HCT116 (cell line): ENCODE measurements around the gene RBP5. TPM values are rescaled to one million over a fixed set of nuclear protein-coding genes. Genes with fewer than 3 reads are reported as not detected.

ENCODE experiments used
- ATAC-seq: fragments of 200-7000 bp; cut with Tn5 transposase; 2 replicates; pipeline ENCODE4 v1.9.1; 2020; ENCODE audit warnings: mild to moderate bottlenecking, moderate library complexity
- BruUV-seq: library from RNA; stranded (reverse); fragments of 400-500 nt; replicated peaks from 2 replicates; lab custom pipeline; 2021; lab: Mats Ljungman, UMichigan
- CTCF ChIA-PET: fragments of 300-600 bp; sonication (Branson Sonifier 250); formaldehyde crosslinking; loops from one replicate; lab custom pipeline; 2021; ENCODE audit warnings: antibody characterized with exemption; lab: Charles Lee
- POLR2A ChIA-PET: fragments of 300-600, 350-600 bp; sonication (Branson Sonifier 250); formaldehyde crosslinking; loops from one replicate; lab custom pipeline; 2021; ENCODE audit warnings: antibody characterized with exemption; lab: Charles Lee
- RAD21 ChIA-PET, 2 experiments: fragments of 300-600 bp; sonication (Branson Sonifier 250); formaldehyde crosslinking; loops; one replicate each; lab custom pipeline; 2023; ENCODE audit warnings: low total read pairs in 2 of 2; ENCODE audit not compliant: uncharacterized antibody in 2 of 2, unreplicated experiment in 2 of 2, low non-redundant PET in 1 of 2; lab: Charles Lee
- DNase-seq: peaks from one replicate; pipeline ENCODE4 v3.0.0-alpha.2; 2010; ENCODE audit warnings: low read depth, low spot score
- H2AFZ ChIP-seq: fragments of 200-600 bp; shearing (Covaris generic), sonication (generic); 2 replicates; pipeline ENCODE4 v1.6.1; 2017; ENCODE audit warnings: low read depth, mixed run types, mixed read lengths, antibody characterized with exemption, low read length; ENCODE audit not compliant: poor library complexity, severe bottlenecking
- H3K27ac ChIP-seq: 2 replicates; pipeline ENCODE4 v1.5.1; 2012; ENCODE audit warnings: low read depth, low read length
- H3K27me3 ChIP-seq: fragments of 200-600 bp; sonication (generic); 2 replicates; pipeline ENCODE4 v1.6.1; 2016; ENCODE audit warnings: mixed run types, low read length, mixed read lengths; ENCODE audit not compliant: insufficient read depth
- H3K36me3 ChIP-seq, 2 experiments: fragments of 200-500 bp in 1 of 2; fragments of 200-600 bp in 1 of 2; sonication (Bioruptor generic) in 1 of 2; sonication (generic) in 1 of 2; 2 replicates each; pipeline versions ENCODE4 v1.5.1 to v1.6.1; 2014 to 2016; ENCODE audit warnings: low read length in 2 of 2, inconsistent platforms in 1 of 2, mixed read lengths in 1 of 2, mixed run types in 1 of 2; ENCODE audit not compliant: insufficient read depth in 2 of 2, control insufficient read depth in 1 of 2
- H3K4me1 ChIP-seq, 2 experiments: fragments of 200-600 bp in 1 of 2; sonication (generic) in 1 of 2; 2 replicates each; pipeline versions ENCODE4 v1.5.1 to v1.6.1; 2012 to 2017; ENCODE audit warnings: low read length in 2 of 2, inconsistent platforms in 1 of 2, mild to moderate bottlenecking in 1 of 2, mixed read lengths in 1 of 2, mixed run types in 1 of 2, moderate library complexity in 1 of 2; ENCODE audit not compliant: insufficient read depth in 2 of 2, control insufficient read depth in 1 of 2
- H3K4me2 ChIP-seq: fragments of 200-600 bp; sonication (generic); 2 replicates; pipeline ENCODE4 v1.6.1; 2017; ENCODE audit warnings: mixed run types, low read length, mixed read lengths
- H3K4me3 ChIP-seq, 2 experiments: fragments of 200-600 bp in 1 of 2; sonication (generic) in 1 of 2; replicated peaks in 1 of 2; 2 replicates each; pipeline ENCODE4 v1.5.1; 2011 to 2016; ENCODE audit warnings: low read length in 2 of 2, control low read depth in 1 of 2, low read depth in 1 of 2, mild to moderate bottlenecking in 1 of 2, mixed read lengths in 1 of 2, mixed run types in 1 of 2
- H3K79me2 ChIP-seq: fragments of 200-600 bp; sonication (generic); 2 replicates; pipeline ENCODE4 v1.6.1; 2017; ENCODE audit warnings: mild to moderate bottlenecking, mixed run types, low read length, moderate library complexity, mixed read lengths; ENCODE audit not compliant: insufficient read depth
- H3K9ac ChIP-seq: fragments of 200-600 bp; sonication (generic); 2 replicates; pipeline ENCODE4 v1.6.1; 2016; ENCODE audit warnings: low read length, mixed read lengths
- H3K9me2 ChIP-seq: fragments of 200-600 bp; sonication (generic), shearing (Covaris generic); 2 replicates; pipeline ENCODE4 v1.6.1; 2017; ENCODE audit warnings: mixed run types, mild to moderate bottlenecking, moderate library complexity; ENCODE audit not compliant: insufficient read depth
- H3K9me3 ChIP-seq, 2 experiments: fragments of 200-500 bp in 1 of 2; fragments of 200-600 bp in 1 of 2; sonication (Bioruptor generic) in 1 of 2; sonication (generic) in 1 of 2; 2 replicates each; pipeline ENCODE4 v1.6.1; 2014 to 2017; ENCODE audit warnings: low read length in 2 of 2, mixed read lengths in 2 of 2, inconsistent platforms in 1 of 2, low read depth in 1 of 2, mild to moderate bottlenecking in 1 of 2, mixed run types in 1 of 2, moderate library complexity in 1 of 2; ENCODE audit not compliant: control insufficient read depth in 1 of 2, insufficient read depth in 1 of 2
- H4K20me1 ChIP-seq: fragments of 200-600 bp; sonication (generic), shearing (Covaris generic); 2 replicates; pipeline ENCODE4 v1.6.1; 2017; ENCODE audit warnings: mixed run types, mild to moderate bottlenecking, moderate library complexity; ENCODE audit not compliant: insufficient read depth
- CBX3 ChIP-seq: IDR thresholded peaks from 2 replicates; pipeline ENCODE4 v1.6.1; 2012; ENCODE audit warnings: low read depth
- ELF1 ChIP-seq: IDR thresholded peaks from 2 replicates; pipeline ENCODE4 v1.6.1; 2012; ENCODE audit warnings: low read depth, borderline replicate concordance
- FOSL1 ChIP-seq: IDR thresholded peaks from 2 replicates; pipeline ENCODE4 v1.6.1; 2012; ENCODE audit warnings: low read depth
- JUND ChIP-seq: IDR thresholded peaks from 2 replicates; pipeline ENCODE4 v1.6.1; 2012
- POLR2AphosphoS5 ChIP-seq: IDR thresholded peaks from 2 replicates; pipeline ENCODE4 v1.6.1; 2011; ENCODE audit warnings: mild to moderate bottlenecking, low read depth, low read length, moderate library complexity
- TCF7L2 ChIP-seq: IDR thresholded peaks from 2 replicates; pipeline ENCODE4 v1.7.0; 2011; ENCODE audit warnings: borderline replicate concordance, inconsistent platforms; ENCODE audit not compliant: insufficient read depth, insufficient read length; ENCODE audit errors: extremely low read depth
- YY1 ChIP-seq: IDR thresholded peaks from 2 replicates; pipeline ENCODE4 v1.6.1; 2011; ENCODE audit warnings: low read length, low read depth, moderate library complexity, mild to moderate bottlenecking; ENCODE audit not compliant: insufficient replicate concordance; ENCODE audit errors: extremely low read depth
- ZFX ChIP-seq: fragments of 450-650 bp; IDR thresholded peaks from 2 replicates; pipeline ENCODE4 v1.6.1; 2017
- ZNF274 ChIP-seq: fragments of 200-500 bp; sonication (Bioruptor generic); IDR thresholded peaks from 2 replicates; pipeline ENCODE4 v1.6.1; 2014; ENCODE audit warnings: mild to moderate bottlenecking, low read depth, low read length, inconsistent platforms
- intact Hi-C: fragments of 100-400 bp; cut with micrococcal nuclease; formaldehyde crosslinking; loops from 2 replicates; pipeline ENCODE4 v1.10.0; 2022
- total RNA-seq: library from RNA; stranded (reverse); gene quantifications from one replicate; pipeline ENCODE4 v1.2.1, GENCODE V29; 2021; ENCODE audit not compliant: unreplicated experiment
- TF ChIP-seq, protein P1 (sequence below): IDR thresholded peaks from 2 replicates; pipeline ENCODE4 v1.6.1; 2011; ENCODE audit warnings: mild to moderate bottlenecking, low read length, moderate library complexity; ENCODE audit not compliant: insufficient replicate concordance; ENCODE audit errors: extremely low read depth
- TF ChIP-seq, protein P2 (sequence below), 3 experiments: fragments of 200-600 bp in 1 of 3; sonication (generic) in 1 of 3; IDR thresholded peaks in 2 of 3; conservative IDR thresholded peaks in 1 of 3; 2 replicates each; pipeline ENCODE4 v1.5.1; 2012 to 2017; ENCODE audit warnings: low read depth in 2 of 3, low read length in 2 of 3, antibody characterized with exemption in 1 of 3, borderline replicate concordance in 1 of 3, control low read depth in 1 of 3, mild to moderate bottlenecking in 1 of 3, mixed read lengths in 1 of 3, mixed run types in 1 of 3, moderate library complexity in 1 of 3; ENCODE audit not compliant: insufficient read depth in 1 of 3

Gene RBP5
- total RNA-seq, 1 experiment from 2014 or later: 0.22 TPM

DNA sequence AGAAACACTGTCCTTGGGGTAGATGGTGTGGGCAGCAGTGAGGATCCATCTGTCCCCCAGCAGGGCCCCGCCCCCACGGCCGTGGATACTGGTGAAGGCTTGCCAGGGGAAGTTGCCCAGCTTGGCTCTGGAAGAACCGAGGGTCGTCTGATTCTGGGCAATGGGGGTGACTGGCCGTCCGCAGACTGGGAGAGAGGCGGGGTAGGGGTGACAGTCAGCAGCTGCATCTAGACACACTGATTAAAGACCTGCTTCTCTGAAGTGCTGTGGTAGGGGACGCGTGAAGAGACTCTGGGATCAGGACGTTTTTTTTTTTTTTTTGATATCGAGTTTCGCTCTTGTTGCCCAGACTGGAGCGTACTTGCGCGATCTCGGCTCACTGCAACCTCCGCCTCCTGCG lies 31.7 kb downstream of the RBP5 start:
- CTCF ChIA-PET: no interaction called here
- H3K27ac ChIP-seq: no peak overlapping the region
- POLR2A ChIA-PET: no interaction called here

More for the DNA sequence above, 31.7 kb downstream of the RBP5 start:
- H3K79me2 ChIP-seq: no peaks in the 10 kb centered on the region
- RAD21 ChIA-PET: no interaction called here
- no peaks in the 10 kb centered on the region for H4K20me1 ChIP-seq
- BruUV-seq: no TSS peak
- H3K27me3 ChIP-seq: no peaks in the 10 kb centered on the region
- H3K4me3 ChIP-seq: no peak overlapping the region
- H2AFZ ChIP-seq: no peak overlapping the region
- no peak for ATAC-seq
- H3K36me3 ChIP-seq: peaks cover 4 to 6% of the 10 kb centered on the region in 2 experiments; a peak in 2 of 4 replicates
- H3K9me2 ChIP-seq: no peaks in the 10 kb centered on the region
- H3K9me3 ChIP-seq: no peaks in the 10 kb centered on the region
- peaks cover 0 to 4% of the 10 kb centered on the region in 2 experiments; a peak in 1 of 4 replicates for H3K4me1 ChIP-seq
- TF ChIP-seq, protein P1, sequence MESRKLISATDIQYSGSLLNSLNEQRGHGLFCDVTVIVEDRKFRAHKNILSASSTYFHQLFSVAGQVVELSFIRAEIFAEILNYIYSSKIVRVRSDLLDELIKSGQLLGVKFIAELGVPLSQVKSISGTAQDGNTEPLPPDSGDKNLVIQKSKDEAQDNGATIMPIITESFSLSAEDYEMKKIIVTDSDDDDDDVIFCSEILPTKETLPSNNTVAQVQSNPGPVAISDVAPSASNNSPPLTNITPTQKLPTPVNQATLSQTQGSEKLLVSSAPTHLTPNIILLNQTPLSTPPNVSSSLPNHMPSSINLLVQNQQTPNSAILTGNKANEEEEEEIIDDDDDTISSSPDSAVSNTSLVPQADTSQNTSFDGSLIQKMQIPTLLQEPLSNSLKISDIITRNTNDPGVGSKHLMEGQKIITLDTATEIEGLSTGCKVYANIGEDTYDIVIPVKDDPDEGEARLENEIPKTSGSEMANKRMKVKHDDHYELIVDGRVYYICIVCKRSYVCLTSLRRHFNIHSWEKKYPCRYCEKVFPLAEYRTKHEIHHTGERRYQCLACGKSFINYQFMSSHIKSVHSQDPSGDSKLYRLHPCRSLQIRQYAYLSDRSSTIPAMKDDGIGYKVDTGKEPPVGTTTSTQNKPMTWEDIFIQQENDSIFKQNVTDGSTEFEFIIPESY: no peak
- TF ChIP-seq YY1 (no peak), ZFX (no peak), TCF7L2 (no peak), JUND (no peak), POLR2AphosphoS5 (no peak), ZNF274 (no peak), CBX3 (no peak), ELF1 (no peak), FOSL1 (no peak)
- TF ChIP-seq, protein P2, sequence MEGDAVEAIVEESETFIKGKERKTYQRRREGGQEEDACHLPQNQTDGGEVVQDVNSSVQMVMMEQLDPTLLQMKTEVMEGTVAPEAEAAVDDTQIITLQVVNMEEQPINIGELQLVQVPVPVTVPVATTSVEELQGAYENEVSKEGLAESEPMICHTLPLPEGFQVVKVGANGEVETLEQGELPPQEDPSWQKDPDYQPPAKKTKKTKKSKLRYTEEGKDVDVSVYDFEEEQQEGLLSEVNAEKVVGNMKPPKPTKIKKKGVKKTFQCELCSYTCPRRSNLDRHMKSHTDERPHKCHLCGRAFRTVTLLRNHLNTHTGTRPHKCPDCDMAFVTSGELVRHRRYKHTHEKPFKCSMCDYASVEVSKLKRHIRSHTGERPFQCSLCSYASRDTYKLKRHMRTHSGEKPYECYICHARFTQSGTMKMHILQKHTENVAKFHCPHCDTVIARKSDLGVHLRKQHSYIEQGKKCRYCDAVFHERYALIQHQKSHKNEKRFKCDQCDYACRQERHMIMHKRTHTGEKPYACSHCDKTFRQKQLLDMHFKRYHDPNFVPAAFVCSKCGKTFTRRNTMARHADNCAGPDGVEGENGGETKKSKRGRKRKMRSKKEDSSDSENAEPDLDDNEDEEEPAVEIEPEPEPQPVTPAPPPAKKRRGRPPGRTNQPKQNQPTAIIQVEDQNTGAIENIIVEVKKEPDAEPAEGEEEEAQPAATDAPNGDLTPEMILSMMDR (IDR thresholded peaks at IDR 0.05 in 2 of 3, conservative IDR thresholded peaks at IDR 0.05 in 1 of 3; ENCODE audit: borderline replicate concordance in 1 of 3, insufficient read depth in 1 of 3, low read depth in 2 of 3, low read length in 2 of 3): no peak
- no peak overlapping the region for H3K9ac ChIP-seq
- intact Hi-C loops: no loop called here
- no peak for DNase-seq
- no peak overlapping the region for H3K4me2 ChIP-seq
